HCT116 (cell line): ENCODE data around the gene TMCC3. TPM values are rescaled to one million over a fixed set of nuclear protein-coding genes. Genes with fewer than 3 reads are reported as not detected.

Experiments
- ATAC-seq: fragments of 200-7000 bp; cut with Tn5 transposase; 2 replicates; pipeline ENCODE4 v1.9.1; 2020; ENCODE audit warnings: mild to moderate bottlenecking, moderate library complexity
- BruUV-seq: library from RNA; stranded (reverse); fragments of 400-500 nt; replicated peaks from 2 replicates; lab custom pipeline; 2021; lab: Mats Ljungman, UMichigan
- CTCF ChIA-PET: fragments of 300-600 bp; sonication (Branson Sonifier 250); formaldehyde crosslinking; loops from one replicate; lab custom pipeline; 2021; ENCODE audit warnings: antibody characterized with exemption; lab: Charles Lee
- POLR2A ChIA-PET: fragments of 300-600, 350-600 bp; sonication (Branson Sonifier 250); formaldehyde crosslinking; loops from one replicate; lab custom pipeline; 2021; ENCODE audit warnings: antibody characterized with exemption; lab: Charles Lee
- RAD21 ChIA-PET, 2 experiments: fragments of 300-600 bp; sonication (Branson Sonifier 250); formaldehyde crosslinking; loops; one replicate each; lab custom pipeline; 2023; ENCODE audit warnings: low total read pairs in 2 of 2; ENCODE audit not compliant: uncharacterized antibody in 2 of 2, unreplicated experiment in 2 of 2, low non-redundant PET in 1 of 2; lab: Charles Lee
- DNase-seq: peaks from one replicate; pipeline ENCODE4 v3.0.0-alpha.2; 2010; ENCODE audit warnings: low read depth, low spot score
- H2AFZ ChIP-seq: fragments of 200-600 bp; shearing (Covaris generic), sonication (generic); 2 replicates; pipeline ENCODE4 v1.6.1; 2017; ENCODE audit warnings: low read depth, mixed run types, mixed read lengths, antibody characterized with exemption, low read length; ENCODE audit not compliant: poor library complexity, severe bottlenecking
- H3K27ac ChIP-seq: 2 replicates; pipeline ENCODE4 v1.5.1; 2012; ENCODE audit warnings: low read depth, low read length
- H3K27me3 ChIP-seq: fragments of 200-600 bp; sonication (generic); 2 replicates; pipeline ENCODE4 v1.6.1; 2016; ENCODE audit warnings: mixed run types, low read length, mixed read lengths; ENCODE audit not compliant: insufficient read depth
- H3K36me3 ChIP-seq, 2 experiments: fragments of 200-500 bp in 1 of 2; fragments of 200-600 bp in 1 of 2; sonication (Bioruptor generic) in 1 of 2; sonication (generic) in 1 of 2; 2 replicates each; pipeline versions ENCODE4 v1.5.1 to v1.6.1; 2014 to 2016; ENCODE audit warnings: low read length in 2 of 2, inconsistent platforms in 1 of 2, mixed read lengths in 1 of 2, mixed run types in 1 of 2; ENCODE audit not compliant: insufficient read depth in 2 of 2, control insufficient read depth in 1 of 2
- H3K4me1 ChIP-seq, 2 experiments: fragments of 200-600 bp in 1 of 2; sonication (generic) in 1 of 2; 2 replicates each; pipeline versions ENCODE4 v1.5.1 to v1.6.1; 2012 to 2017; ENCODE audit warnings: low read length in 2 of 2, inconsistent platforms in 1 of 2, mild to moderate bottlenecking in 1 of 2, mixed read lengths in 1 of 2, mixed run types in 1 of 2, moderate library complexity in 1 of 2; ENCODE audit not compliant: insufficient read depth in 2 of 2, control insufficient read depth in 1 of 2
- H3K4me2 ChIP-seq: fragments of 200-600 bp; sonication (generic); 2 replicates; pipeline ENCODE4 v1.6.1; 2017; ENCODE audit warnings: mixed run types, low read length, mixed read lengths
- H3K4me3 ChIP-seq, 2 experiments: fragments of 200-600 bp in 1 of 2; sonication (generic) in 1 of 2; replicated peaks in 1 of 2; 2 replicates each; pipeline ENCODE4 v1.5.1; 2011 to 2016; ENCODE audit warnings: low read length in 2 of 2, control low read depth in 1 of 2, low read depth in 1 of 2, mild to moderate bottlenecking in 1 of 2, mixed read lengths in 1 of 2, mixed run types in 1 of 2
- H3K79me2 ChIP-seq: fragments of 200-600 bp; sonication (generic); 2 replicates; pipeline ENCODE4 v1.6.1; 2017; ENCODE audit warnings: mild to moderate bottlenecking, mixed run types, low read length, moderate library complexity, mixed read lengths; ENCODE audit not compliant: insufficient read depth
- H3K9ac ChIP-seq: fragments of 200-600 bp; sonication (generic); 2 replicates; pipeline ENCODE4 v1.6.1; 2016; ENCODE audit warnings: low read length, mixed read lengths
- H3K9me2 ChIP-seq: fragments of 200-600 bp; sonication (generic), shearing (Covaris generic); 2 replicates; pipeline ENCODE4 v1.6.1; 2017; ENCODE audit warnings: mixed run types, mild to moderate bottlenecking, moderate library complexity; ENCODE audit not compliant: insufficient read depth
- H3K9me3 ChIP-seq, 2 experiments: fragments of 200-500 bp in 1 of 2; fragments of 200-600 bp in 1 of 2; sonication (Bioruptor generic) in 1 of 2; sonication (generic) in 1 of 2; 2 replicates each; pipeline ENCODE4 v1.6.1; 2014 to 2017; ENCODE audit warnings: low read length in 2 of 2, mixed read lengths in 2 of 2, inconsistent platforms in 1 of 2, low read depth in 1 of 2, mild to moderate bottlenecking in 1 of 2, mixed run types in 1 of 2, moderate library complexity in 1 of 2; ENCODE audit not compliant: control insufficient read depth in 1 of 2, insufficient read depth in 1 of 2
- H4K20me1 ChIP-seq: fragments of 200-600 bp; sonication (generic), shearing (Covaris generic); 2 replicates; pipeline ENCODE4 v1.6.1; 2017; ENCODE audit warnings: mixed run types, mild to moderate bottlenecking, moderate library complexity; ENCODE audit not compliant: insufficient read depth
- CTCF ChIP-seq, 3 experiments: fragments of 200-600 bp in 1 of 3; sonication (generic) in 1 of 3; IDR thresholded peaks in 2 of 3; conservative IDR thresholded peaks in 1 of 3; 2 replicates each; pipeline ENCODE4 v1.5.1; 2012 to 2017; ENCODE audit warnings: low read depth in 2 of 3, low read length in 2 of 3, antibody characterized with exemption in 1 of 3, borderline replicate concordance in 1 of 3, control low read depth in 1 of 3, mild to moderate bottlenecking in 1 of 3, mixed read lengths in 1 of 3, mixed run types in 1 of 3, moderate library complexity in 1 of 3; ENCODE audit not compliant: insufficient read depth in 1 of 3
- EZH2 ChIP-seq: fragments of 200-600 bp; sonication (generic); IDR thresholded peaks from 2 replicates; pipeline ENCODE4 v1.6.1; 2017; ENCODE audit warnings: antibody characterized with exemption, mixed run types
- ZFX ChIP-seq: fragments of 450-650 bp; IDR thresholded peaks from 2 replicates; pipeline ENCODE4 v1.6.1; 2017
- intact Hi-C: fragments of 100-400 bp; cut with micrococcal nuclease; formaldehyde crosslinking; loops from 2 replicates; pipeline ENCODE4 v1.10.0; 2022
- total RNA-seq: library from RNA; stranded (reverse); gene quantifications from one replicate; pipeline ENCODE4 v1.2.1, GENCODE V29; 2021; ENCODE audit not compliant: unreplicated experiment

The TMCC3 gene
- total RNA-seq, 1 experiment from 2014 or later, result 4.5 TPM

- no peak overlapping the region for H3K4me3 ChIP-seq
- ChIA-PET POLR2A (no interaction called here), RAD21 (no interaction called here), CTCF (no interaction called here)
- DNase-seq (no peak), ATAC-seq (no peak)
- no peaks in the 10 kb centered on the region for H4K20me1 ChIP-seq
- H3K79me2 ChIP-seq, result no peaks in the 10 kb centered on the region
- H3K4me1 ChIP-seq, result peaks cover 3 to 16% of the 10 kb centered on the region in 2 experiments; a peak in 2 of 4 replicates
- H3K36me3 ChIP-seq, result no peaks in the 10 kb centered on the region
- H3K9me3 ChIP-seq, result no peaks in the 10 kb centered on the region
- no peaks in the 10 kb centered on the region for H3K27me3 ChIP-seq
- BruUV-seq, result no TSS peak
- H3K4me2 ChIP-seq, result no peak overlapping the region
- H3K9ac ChIP-seq, result no peak overlapping the region
- intact Hi-C loops, result no loop called here
- no peak overlapping the region for H2AFZ ChIP-seq
- H3K9me2 ChIP-seq, result no peaks in the 10 kb centered on the region
- TF ChIP-seq CTCF (IDR thresholded peaks at IDR 0.05 in 2 of 3, conservative IDR thresholded peaks at IDR 0.05 in 1 of 3; ENCODE audit: borderline replicate concordance in 1 of 3, insufficient read depth in 1 of 3, low read depth in 2 of 3, low read length in 2 of 3) (no peak), ZFX (no peak)
- no peak overlapping the region for H3K27ac ChIP-seq
Observed at GRCh38 chr12:94588346-94588745, 62.0 kb downstream of the TMCC3 start.

GRCh38 chr12:94587266-94588241 is 62.8 kb downstream of the TMCC3 start:
- BruUV-seq, result no TSS peak
- no peaks in the 10 kb centered on the region for H3K9me3 ChIP-seq
- no peaks in the 10 kb centered on the region for H3K27me3 ChIP-seq
- H3K4me2 ChIP-seq, result no peak overlapping the region
- ATAC-seq, result no peak
- H2AFZ ChIP-seq, result no peak overlapping the region
- no peak for DNase-seq
- RAD21 ChIA-PET, result no interaction called here
- no peaks in the 10 kb centered on the region for H3K9me2 ChIP-seq
- H3K79me2 ChIP-seq, result no peaks in the 10 kb centered on the region
- no peaks in the 10 kb centered on the region for H3K36me3 ChIP-seq
- no peak overlapping the region for H3K4me3 ChIP-seq
- CTCF ChIA-PET, result no interaction called here
- peaks cover 3 to 16% of the 10 kb centered on the region in 2 experiments; a peak in 2 of 4 replicates for H3K4me1 ChIP-seq
- intact Hi-C loops, result no loop called here
- POLR2A ChIA-PET, result no interaction called here
- no peaks in the 10 kb centered on the region for H4K20me1 ChIP-seq
- no peak for TF ChIP-seq EZH2
- H3K9ac ChIP-seq, result no peak overlapping the region
- no peak overlapping the region for H3K27ac ChIP-seq
